GM19023 (cell line): ENCODE measurements around the gene ISCA2.
A peak's percentile ranks its signal among the peaks of the same experiment; 100 is the strongest.

ENCODE experiments used
- ATAC-seq: cut with Tn5 transposase; IDR thresholded peaks from one replicate; pipeline ENCODE4 v1.9.1; 2021; ENCODE audit warnings: mild to moderate bottlenecking, moderate library complexity; ENCODE audit not compliant: unreplicated experiment

Gene ISCA2

DNA sequence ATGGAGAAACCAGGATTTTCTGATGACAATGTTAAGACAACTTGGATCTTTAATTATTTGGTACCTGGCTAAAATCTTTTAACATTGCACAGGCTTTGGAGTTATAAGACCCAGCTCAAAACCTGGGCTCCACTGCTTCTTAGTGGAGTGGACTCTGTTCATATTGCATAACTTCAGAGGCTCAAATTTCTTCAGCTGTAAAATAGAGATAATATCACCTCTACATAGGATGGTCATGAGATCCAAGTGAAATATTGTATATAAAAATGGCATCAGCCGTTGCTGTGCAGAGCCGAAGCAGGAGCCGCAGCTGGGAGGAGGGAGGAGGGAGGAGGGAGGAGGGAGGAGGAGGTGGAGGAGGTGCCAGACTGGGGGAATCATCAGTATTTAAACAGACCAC, 11.0 kb upstream of the ISCA2 start:
- ATAC-seq: no peak

DNA sequence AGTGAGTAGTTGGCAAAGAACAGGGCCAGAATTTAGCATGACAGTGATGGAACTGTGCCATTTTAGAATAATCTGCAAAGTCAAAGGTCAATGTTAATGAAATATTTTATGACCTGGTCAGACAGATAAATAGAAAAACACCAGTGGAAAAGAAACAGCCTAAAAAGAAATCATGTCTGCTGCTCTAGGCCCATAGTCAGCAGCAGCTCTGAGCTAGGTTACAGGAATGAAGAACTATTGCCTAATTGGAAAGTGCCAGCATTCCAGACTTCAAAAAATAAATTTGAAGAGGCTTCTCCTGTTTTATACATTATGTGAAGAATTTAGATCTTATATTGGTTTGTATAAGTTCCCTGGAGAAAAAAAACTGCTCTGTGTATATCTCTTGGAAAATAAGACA, 10.2 kb upstream of the ISCA2 start:
- ATAC-seq: no peak

DNA sequence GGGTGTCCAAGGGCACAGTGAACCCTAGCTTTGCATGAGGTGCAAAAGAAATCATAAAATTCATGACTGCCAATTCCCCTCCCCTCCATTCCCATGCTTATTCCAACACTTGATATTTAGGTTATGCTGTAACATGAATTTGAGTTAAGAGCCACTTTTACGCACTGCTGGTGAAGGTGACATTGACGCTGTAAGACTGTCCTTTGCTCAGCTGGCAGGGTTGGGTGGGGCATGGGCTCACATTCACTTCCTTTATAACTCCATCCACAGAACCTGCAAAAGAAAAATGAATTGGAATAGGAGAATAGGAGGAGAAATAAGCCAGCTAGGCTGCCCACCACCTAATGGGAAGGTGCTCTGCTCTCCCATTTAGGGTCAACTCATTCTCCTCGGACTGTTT, 7.4 kb upstream of the ISCA2 start:
- ATAC-seq: no peak

DNA sequence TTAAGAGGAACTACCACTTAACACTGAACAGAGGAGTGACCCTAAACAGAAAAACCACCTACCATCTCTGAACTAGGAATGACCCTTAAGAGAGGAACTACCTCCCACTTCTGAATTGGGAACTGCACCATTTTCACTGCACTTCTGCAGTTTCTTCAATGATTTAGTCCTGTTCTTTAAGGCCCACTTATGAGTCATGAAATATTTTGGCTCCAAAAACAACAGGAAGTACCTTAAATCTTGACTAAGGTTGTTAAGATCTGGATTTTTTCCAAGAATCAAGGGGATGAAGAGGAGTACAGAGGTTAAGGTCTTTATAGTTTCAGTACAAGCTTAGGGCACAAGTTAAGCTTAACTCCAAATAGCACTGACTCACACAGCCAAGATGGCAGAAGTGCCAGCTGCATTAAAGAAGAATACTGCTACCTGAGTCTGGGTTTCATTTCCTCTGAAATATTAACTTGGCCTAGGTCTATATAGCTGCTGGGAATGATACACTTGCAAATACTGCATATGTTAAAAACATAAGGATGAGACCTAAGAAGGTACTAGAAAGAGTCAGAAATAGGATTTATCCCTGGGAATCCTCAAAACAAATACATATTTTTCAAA, 4.7 kb upstream of the ISCA2 start:
- no peak for ATAC-seq

DNA sequence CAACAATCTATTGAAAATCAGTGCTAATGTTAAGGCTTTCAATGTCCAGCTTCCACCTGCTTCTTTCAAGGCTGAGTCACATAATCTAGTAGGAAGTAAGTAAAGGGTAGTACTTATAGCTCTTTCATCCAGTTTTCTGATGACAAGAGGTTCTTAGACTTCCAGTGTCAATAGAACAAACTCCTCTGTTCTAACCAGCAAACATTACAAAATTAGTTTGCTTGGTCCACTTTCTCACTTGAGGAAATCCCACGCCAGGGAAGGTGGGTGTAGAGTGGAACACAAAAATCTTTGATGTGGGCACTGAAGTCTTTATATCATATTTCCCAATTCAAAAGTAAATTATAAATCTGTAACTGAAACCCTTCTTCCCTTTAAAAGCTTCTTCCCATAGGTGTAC, 3.1 kb upstream of the ISCA2 start:
- no peak for ATAC-seq

DNA sequence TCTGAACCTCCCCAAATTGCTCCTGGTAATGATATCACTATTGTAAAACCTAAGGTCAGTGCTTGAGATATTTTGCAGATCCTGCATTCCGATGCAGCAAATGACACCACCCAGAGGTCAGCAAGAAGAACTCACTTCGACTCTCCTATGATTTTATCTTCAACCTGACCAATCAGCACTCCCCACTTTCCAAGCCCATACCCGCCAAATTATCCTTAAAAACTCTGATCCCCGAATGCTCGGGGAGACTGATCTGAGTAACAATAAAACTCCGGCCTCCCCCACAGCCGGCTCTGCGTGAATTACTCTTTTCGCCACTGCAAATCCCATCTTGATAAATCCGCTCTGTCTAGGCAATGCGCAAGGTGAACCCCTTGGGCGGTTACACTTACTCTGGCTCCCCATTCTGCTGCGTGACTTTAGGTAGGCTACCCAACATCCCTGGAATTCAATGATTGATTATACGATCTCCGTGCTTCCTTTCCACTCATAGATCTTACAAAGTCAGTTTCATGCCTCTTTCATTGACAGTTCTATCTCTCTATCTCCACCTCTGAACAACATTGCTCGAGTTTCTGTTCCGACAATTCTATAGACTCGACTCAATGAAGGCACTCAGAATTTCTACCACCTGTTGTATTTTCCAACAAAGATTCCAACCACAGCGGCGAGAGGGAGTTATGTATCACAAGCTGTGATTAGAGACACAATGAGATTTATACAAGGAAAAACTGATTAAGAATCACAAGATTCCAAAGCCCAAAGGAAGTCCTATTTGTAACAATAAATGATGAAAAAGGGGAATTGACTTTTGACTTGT, 1.4 kb upstream of the ISCA2 start:
- ATAC-seq: no peak

DNA sequence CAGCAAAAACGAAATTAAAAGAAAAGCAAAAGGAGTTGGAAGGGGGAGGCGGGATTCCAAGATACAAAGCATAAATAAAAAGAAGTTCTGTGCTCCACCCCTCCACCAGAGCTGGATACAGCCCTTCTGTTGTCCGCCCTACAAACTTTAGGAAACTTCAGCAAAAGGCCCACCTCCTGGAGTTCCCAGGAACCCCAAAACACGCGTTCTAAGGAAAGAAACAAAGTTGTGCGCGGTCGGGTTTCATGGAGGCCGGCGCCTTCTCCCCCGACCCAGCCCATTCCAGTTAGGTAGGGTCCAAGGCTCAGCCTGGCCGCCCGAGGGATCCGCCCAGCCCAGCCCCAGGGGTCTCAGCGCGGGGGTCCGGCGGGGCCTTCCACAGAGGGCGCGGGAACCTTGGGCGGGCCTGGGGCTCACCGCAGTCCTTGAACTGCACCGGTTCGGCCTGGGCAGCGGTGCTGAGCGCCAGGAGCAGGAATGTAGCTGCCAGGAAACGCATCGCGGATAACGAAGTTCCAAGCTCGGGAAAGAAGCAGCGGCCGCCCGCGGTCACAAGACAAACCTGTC, 706 bp upstream of the ISCA2 start, which contains the start of gene NPC2:
Gene NPC2 (minus strand): TSS at position 530 of the 567 bp plus-strand sequence. CDS start 31 bp downstream, at position 499.
- peak; percentile 16 for ATAC-seq

DNA sequence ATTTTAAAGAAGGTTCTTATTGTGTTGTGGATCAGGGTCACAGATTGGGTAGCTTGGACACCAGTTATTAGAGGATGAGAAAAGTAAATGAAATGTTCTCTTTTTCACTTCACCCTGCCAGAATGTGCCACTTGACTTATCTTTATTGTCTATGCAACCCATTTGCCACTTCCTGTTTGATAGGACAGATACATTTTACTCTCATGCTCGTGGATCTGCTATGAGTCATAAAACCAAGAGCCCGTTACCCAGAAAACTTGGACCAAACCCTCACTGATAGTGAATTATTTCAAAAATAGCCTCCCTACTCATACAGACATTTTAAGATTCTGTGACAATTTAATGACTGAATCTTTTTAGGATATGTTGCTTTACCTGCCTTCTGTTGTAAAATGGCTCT, 1.8 kb downstream of the ISCA2 start:
- no peak for ATAC-seq

DNA sequence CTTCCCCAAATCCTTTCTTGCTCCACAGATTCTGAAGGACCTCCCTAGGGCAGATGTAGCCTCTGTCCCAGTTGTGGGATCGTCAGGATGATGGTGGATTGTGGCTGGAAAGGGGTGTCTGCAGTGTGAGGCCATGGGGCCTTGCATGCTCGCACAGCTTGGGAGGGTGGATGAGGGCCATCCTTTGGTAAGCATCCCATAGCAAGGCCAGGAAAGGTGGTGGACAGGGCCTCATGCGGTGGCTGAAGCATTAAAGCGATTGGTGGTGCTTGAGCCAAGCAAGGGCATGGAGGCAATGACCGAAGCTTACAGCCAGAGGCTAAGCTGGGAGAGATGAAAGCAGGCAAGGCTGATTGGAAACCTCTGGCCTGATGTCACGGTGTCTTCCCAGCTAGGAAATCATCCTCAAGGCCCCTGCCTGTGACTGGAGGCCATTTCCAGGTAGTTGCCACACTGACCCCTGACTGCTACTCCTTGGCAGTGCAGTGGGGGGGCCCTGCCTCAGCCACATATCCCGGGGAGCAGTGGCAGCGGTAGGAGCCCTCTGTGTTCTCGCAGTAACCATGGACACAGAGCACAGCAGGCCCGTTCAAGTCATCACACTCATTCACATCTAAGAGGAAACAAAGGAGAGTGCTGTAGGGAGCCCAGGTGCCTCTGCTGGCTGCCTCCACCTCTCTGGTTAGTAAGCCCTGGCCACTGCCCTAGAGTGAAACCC, 7.0 kb downstream of the ISCA2 start:
- no peak for ATAC-seq

DNA sequence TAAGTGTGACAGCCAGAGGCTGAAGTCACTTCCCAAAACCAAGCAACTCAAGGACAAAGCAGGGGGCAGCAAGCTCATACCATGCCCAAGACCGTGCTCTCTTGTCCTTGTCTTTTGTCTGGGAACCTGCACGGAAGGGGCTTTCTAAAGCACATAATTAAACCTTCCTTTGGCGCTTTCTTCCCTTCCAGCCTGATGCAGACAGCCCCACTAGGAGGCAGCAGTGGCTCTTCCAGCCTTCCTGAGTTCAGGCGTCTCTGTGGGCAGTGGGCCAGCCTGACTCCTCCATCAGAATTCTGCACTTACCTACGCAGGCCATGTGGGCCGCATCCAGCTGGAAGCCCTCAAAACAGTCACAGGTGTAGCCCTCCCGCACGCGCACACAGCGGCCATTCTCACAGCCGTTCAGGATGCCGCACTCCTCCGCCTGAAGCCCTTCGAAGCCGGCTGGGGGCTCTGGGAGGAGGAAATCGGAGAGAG, 7.6 kb downstream of the ISCA2 start:
- no peak for ATAC-seq

DNA sequence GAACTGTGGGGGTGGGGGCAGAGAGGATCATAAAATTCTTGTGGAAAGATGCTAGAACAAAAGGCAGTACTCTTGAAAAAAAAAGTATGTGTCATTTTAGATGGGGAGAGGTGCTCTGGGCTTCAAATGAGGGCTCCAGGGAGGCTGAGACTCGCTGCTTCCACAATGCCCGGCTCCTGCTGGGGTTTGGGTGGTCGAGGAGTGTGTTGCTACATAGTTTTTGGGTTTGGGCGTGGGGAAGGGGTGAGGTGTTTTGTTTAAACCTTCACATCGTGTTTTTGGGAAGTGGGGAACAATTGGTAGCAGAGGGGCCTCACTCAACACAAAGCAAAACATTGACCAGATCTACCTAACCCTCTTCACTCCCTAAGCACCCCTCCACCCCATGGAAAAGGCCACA, 8.1 kb downstream of the ISCA2 start:
- no peak for ATAC-seq

DNA sequence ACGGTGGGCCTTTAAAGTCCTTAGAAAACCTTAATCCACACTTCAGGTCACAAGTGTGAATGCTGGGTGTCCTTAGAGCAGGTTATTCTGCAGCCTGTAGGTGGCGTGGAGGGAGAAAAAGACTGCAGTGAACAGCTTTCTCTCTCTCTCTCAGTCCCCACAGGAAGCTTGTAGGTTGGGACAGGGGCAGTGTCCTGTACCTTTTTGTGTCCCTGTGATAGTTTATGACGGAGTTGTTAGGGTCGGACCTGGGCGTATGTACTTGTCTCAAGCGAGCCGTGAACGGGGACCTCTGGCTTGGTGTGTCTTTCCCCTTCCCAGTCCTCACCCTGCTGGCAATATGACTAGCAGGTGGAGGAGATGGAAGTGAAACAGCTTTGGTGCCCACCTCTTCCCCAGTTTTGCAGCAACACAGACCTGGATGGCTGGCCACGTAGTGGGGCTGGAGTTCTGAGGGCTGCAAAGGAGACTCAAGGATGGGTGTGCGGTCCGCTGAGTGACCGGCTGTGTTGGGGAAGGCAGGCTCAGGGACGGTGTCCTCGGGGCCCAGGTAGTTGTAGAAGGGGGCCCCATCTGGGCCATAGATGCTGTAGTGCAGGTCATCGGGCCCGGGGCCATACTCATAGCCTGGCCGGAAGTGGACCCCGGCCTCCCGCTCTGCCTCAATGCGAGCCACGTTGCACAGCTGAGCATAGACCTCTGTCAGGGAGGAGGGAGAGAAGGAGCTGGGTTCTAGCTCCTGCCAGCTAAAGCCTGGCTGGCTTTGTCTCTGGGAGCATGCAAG, 8.9 kb downstream of the ISCA2 start:
- no peak for ATAC-seq

DNA sequence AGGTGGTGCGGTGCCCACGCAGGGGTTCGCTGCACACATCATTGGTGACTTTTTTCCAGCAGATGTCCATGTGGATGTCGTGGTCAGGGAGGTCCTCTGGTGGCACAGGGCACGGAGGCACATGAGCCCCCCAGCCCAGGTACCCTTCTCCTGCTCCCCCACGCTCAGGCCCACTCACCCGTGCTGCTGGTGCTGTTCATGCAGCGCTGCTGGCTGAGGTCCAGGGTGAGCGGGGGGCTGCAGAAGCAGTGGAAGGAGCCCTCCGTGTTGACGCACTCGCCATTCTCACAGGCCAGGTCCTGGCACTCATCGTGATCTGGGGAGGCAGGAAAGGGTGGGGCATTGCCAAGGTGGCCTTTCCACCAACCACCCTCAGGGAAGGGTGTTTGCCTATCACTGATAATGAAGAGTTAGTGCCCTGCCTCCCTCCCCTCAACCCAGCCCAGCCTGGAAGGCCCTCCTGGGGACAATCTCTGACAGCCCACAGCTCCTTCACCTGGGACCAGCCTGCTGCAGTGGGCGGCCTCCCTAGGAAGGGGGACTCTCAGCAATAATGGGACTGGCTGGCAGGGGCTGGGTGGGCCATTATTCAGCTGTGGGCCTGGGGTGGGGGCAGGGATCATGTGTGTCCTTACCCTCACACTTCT, 9.8 kb downstream of the ISCA2 start:
- ATAC-seq: no peak

DNA sequence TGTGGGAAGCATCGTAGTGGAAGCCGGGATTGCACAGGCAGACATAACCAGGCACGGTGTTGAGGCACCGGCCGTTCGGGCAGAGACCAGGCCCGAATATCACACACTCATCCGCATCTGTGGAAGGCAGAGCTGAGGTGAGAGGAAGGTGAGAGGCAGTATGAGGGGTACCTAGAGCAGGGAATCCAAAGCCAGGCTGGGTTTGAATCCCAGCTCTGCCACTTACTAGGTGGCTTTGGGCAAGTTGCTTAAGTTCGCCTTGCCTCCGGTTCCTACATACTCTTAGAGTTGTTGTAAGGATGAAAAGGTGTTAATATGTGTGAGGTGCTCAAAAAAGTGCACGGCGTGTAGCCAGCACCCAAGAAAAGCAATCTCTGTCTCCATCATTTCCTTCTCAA, 10.4 kb downstream of the ISCA2 start:
- ATAC-seq: no peak

DNA sequence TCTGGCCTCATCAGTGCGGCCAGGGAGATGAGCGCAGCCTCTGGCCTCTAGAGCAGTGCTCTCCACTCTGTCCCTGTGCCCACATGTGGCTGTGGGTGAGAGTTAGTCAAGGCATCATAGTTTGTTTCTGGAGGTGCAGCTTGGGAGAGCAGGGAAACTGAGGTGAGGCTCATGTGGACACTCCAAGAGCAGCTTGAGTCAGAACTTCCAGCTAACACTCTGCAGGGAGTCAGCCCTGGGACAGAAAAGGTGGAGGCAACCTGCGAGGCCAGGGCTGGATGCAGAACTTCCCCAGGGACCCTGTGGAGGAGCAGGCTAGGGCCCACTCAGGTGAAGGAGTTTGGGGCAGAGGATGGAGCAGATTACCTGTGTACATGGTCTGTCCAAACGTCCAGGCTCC, 10.8 kb downstream of the ISCA2 start:
- no peak for ATAC-seq

DNA sequence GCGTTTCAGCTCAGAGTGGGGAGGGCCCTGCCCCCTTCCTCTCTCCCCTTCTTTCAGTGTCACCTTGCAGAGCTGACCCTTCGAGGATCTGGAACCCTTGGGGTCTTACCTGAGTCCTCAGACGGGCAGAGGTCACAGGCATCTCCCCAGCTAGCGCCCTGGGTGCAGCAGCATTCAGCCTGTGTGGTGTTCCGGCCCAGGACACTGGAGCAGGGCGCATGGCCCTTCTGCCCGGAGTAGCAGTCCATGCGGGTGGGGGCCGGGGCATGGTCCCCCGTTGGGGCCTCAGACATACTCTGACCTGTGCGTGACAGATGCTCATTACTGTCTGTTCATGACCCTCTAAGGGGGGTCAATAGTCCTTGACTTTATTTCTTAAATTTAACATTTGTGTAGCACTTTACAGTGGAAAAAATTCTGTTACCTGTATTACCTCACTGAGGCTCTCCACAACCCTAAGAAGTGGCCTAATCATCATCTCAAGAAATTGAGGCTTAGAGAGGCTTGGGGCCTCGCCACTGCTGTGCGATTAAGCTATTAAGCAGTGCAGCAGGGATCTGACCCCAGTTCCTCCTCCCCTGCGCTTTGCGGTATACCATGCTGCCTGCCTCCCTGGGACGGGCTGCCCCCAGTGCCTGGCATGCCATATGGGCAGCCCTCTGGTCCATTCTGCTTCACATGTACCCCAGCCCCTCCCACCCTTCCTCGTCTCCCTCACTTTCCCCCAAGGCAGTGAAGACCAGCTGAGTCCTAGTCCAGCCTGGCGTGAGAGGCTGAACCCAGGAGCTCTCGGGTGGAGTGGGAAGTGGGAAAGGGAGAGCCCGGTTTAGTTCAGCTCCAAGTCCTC, 11.5 kb downstream of the ISCA2 start:
- ATAC-seq: no peak

DNA sequence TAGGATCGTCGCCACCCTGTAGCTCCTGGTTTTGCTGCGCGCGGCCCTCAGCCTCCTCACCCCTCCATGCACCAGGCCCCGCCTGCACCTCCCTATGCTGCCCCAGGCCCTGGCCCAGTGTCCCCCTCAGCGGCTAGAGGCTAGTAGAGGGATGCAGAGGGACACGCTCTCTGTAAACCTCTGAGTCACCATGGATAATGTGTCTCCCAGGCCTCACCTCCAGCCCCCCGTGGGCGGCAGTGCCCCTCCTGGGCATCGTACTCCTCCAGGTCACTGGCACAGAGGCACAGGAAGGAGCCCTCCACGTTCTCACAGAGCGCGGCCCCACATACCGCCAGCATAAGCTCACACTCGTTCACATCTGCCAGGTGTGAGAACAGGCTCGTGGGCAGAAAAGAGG, 12.3 kb downstream of the ISCA2 start:
- no peak for ATAC-seq

DNA sequence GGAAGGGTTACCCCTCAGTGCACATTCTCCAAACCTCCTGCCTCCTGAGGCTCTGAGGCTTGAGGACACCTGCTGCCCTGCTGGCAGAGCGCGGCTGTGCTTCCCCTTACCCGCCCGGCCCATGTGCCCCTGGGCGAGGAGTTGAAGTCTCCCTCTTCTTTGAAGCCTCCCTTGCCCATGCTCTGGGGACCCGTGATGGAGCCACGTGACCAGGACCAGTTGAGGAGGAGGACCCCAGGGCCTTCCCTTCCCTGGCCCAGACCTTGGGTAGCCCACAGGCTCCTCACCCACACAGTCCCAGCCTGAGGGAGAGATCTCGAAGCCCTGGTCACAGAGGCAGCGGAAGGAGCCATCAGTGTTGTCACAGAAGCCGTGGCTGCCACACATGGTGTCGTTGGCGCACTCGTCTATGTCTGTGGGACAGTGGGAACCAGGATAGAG, 12.9 kb downstream of the ISCA2 start:
- ATAC-seq: no peak

DNA sequence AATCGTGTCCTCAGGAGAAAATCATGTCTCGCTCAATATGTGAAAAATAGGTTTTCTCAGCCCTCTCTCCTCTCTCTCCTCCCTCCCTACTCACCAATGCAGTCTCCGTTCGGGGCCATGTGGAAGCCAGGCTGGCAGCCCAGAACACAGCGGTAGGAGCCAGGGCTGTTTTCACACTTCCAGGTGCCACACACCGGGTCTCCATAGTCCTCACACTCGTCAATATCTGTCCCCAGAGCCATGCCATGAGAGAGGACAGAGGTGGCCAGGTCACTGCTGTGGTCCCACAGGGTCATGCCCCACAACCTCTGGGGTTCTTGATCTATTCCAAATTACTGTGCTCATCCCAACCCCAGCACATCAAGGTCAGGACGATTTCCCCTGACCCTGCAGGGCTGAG, 13.5 kb downstream of the ISCA2 start:
- no peak for ATAC-seq
